A549 (cell line): ENCODE results near the gene ADGRA3. TPM values are rescaled to one million over a fixed set of nuclear protein-coding genes. Genes with fewer than 3 reads are reported as not detected.

Source experiments
- ATAC-seq, 2 experiments: fragments of 200-7000 bp in 1 of 2; fragments of >200 bp in 1 of 2; cut with Nextera tagmentation in 1 of 2; cut with Tn5 transposase in 1 of 2; 3 replicates each; pipeline versions ENCODE4 v1.8.0 to v1.9.1; 2018 to 2020; ENCODE audit warnings: mild to moderate bottlenecking in 1 of 2, moderate library complexity in 1 of 2
- CTCF ChIA-PET: fragments of 300-600 bp; sonication (Branson Sonifier 250); formaldehyde crosslinking; extraction: SDS; loops from one replicate; lab custom pipeline; 2021; ENCODE audit warnings: antibody characterized with exemption, inconsistent platforms; lab: Yijun Ruan, JAX
- POLR2A ChIA-PET: fragments of 350-600 bp; formaldehyde crosslinking; extraction: SDS; loops from one replicate; lab custom pipeline; 2021; ENCODE audit warnings: antibody characterized with exemption, inconsistent platforms; lab: Yijun Ruan, JAX
- DNase-seq, 2 experiments: peaks; one replicate each; pipeline versions ENCODE4 v3.0.0 to v3.0.0-alpha.2; 2011 to 2016; ENCODE audit warnings: low read depth in 1 of 2, low spot score in 1 of 2
- FAIRE-seq: peaks from 2 replicates; lab custom pipeline; 2011; peaks lifted over from hg19 to GRCh38; lab: Jason Lieb, UNC
- H3K27ac ChIP-seq, 2 experiments: fragments of >200 bp; sonication (Bioruptor Twin); formaldehyde crosslinking; 3 replicates each; pipeline ENCODE4 v1.5.1; 2016 to 2017
- H3K4me1 ChIP-seq: fragments of >200 bp; sonication (Bioruptor Twin); formaldehyde crosslinking; 3 replicates; pipeline ENCODE4 v1.6.1; 2016
- H3K4me2 ChIP-seq: fragments of >200 bp; sonication (Bioruptor Twin); formaldehyde crosslinking; 3 replicates; pipeline ENCODE4 v1.6.1; 2016
- H3K4me3 ChIP-seq: fragments of >200 bp; sonication (Bioruptor Twin); formaldehyde crosslinking; 3 replicates; pipeline ENCODE4 v1.5.1; 2016
- H3K9me3 ChIP-seq: fragments of >200 bp; sonication (Bioruptor Twin); formaldehyde crosslinking; 3 replicates; pipeline ENCODE4 v1.6.1; 2016
- CBX2 ChIP-seq: fragments of 200-600 bp; sonication (generic); IDR thresholded peaks from 2 replicates; pipeline ENCODE4 v1.6.1; 2016; ENCODE audit warnings: low read depth, mild to moderate bottlenecking, borderline replicate concordance
- CBX8 ChIP-seq: fragments of 200-600 bp; sonication (generic); IDR thresholded peaks from 2 replicates; pipeline ENCODE4 v1.6.1; 2016
- CEBPB ChIP-seq, 2 experiments: fragments of >200 bp in 1 of 2; sonication (Bioruptor Twin) in 1 of 2; formaldehyde crosslinking in 1 of 2; IDR thresholded peaks; 2 replicates each; pipeline ENCODE4 v1.6.1; 2012 to 2016
- EHMT2 ChIP-seq: fragments of 200-600 bp; sonication (generic); IDR thresholded peaks from 2 replicates; pipeline ENCODE4 v1.6.1; 2016; ENCODE audit warnings: antibody characterized with exemption, low read depth, mild to moderate bottlenecking, moderate library complexity
- ESRRA ChIP-seq: fragments of 150-350 bp; IDR thresholded peaks from 2 replicates; pipeline ENCODE4 v1.6.1; 2014; ENCODE audit warnings: mild to moderate bottlenecking, low read length, borderline replicate concordance
- FOSB ChIP-seq: fragments of 250-450 bp; sonication (Bioruptor Pico); IDR thresholded peaks from 2 replicates; pipeline ENCODE4 v1.5.0; 2020; ENCODE audit warnings: mild to moderate bottlenecking, moderate library complexity
- FOSL2 ChIP-seq, 2 experiments: fragments of 450-650 bp in 1 of 2; fragments of >200 bp in 1 of 2; sonication (Bioruptor Twin) in 1 of 2; formaldehyde crosslinking; IDR thresholded peaks; 2 replicates each; pipeline versions ENCODE4 v1.5.0 to v1.6.1; 2016 to 2020; ENCODE audit warnings: mild to moderate bottlenecking in 1 of 2, moderate library complexity in 1 of 2
- FOXS1 ChIP-seq: fragments of 250-450 bp; sonication (Bioruptor Pico); IDR thresholded peaks from 2 replicates; pipeline ENCODE4 v1.5.0; 2020; ENCODE audit warnings: mild to moderate bottlenecking, moderate library complexity
- HEYL ChIP-seq: fragments of 250-450 bp; sonication (Bioruptor Pico); IDR thresholded peaks from 2 replicates; pipeline ENCODE4 v1.8.0; 2021; ENCODE audit warnings: mild to moderate bottlenecking, moderate library complexity
- HOXB13 ChIP-seq: fragments of 250-450 bp; sonication (Bioruptor Pico); IDR thresholded peaks from 2 replicates; pipeline ENCODE4 v1.5.0; 2020; ENCODE audit warnings: low read depth, mild to moderate bottlenecking, moderate library complexity
- HOXB5 ChIP-seq: fragments of 250-450 bp; sonication (Bioruptor Pico); IDR thresholded peaks from 2 replicates; pipeline ENCODE4 v1.5.0; 2020; ENCODE audit warnings: mild to moderate bottlenecking, moderate library complexity
- JUNB ChIP-seq: fragments of >200 bp; sonication (Bioruptor Twin); formaldehyde crosslinking; IDR thresholded peaks from 2 replicates; pipeline ENCODE4 v1.6.1; 2016
- KDM1A ChIP-seq: fragments of 200-600 bp; sonication (generic); IDR thresholded peaks from 2 replicates; pipeline ENCODE4 v1.6.1; 2016; ENCODE audit warnings: low read depth, mild to moderate bottlenecking
- KDM5A ChIP-seq: fragments of 200-600 bp; sonication (generic); IDR thresholded peaks from 2 replicates; pipeline ENCODE4 v1.6.1; 2016; ENCODE audit warnings: antibody characterized with exemption, mild to moderate bottlenecking
- MAZ ChIP-seq: fragments of 150-350 bp; IDR thresholded peaks from 2 replicates; pipeline ENCODE4 v1.6.1; 2014; ENCODE audit warnings: antibody characterized with exemption, low read depth, low read length, borderline replicate concordance
- NR3C1 ChIP-seq: fragments of >200 bp; sonication (Bioruptor Twin); formaldehyde crosslinking; IDR thresholded peaks from 3 replicates; pipeline ENCODE4 v1.6.1; 2017
- POLR2A ChIP-seq: IDR thresholded peaks from 2 replicates; pipeline ENCODE4 v1.6.1; 2012; ENCODE audit warnings: mild to moderate bottlenecking, low read length
- SMC3 ChIP-seq: fragments of >200 bp; sonication (Bioruptor Twin); formaldehyde crosslinking; IDR thresholded peaks from 3 replicates; pipeline ENCODE4 v1.6.1; 2018; ENCODE audit warnings: inconsistent platforms
- SREBF2 ChIP-seq: fragments of 450-650 bp; IDR thresholded peaks from 2 replicates; pipeline ENCODE4 v1.6.1; 2014; ENCODE audit warnings: mild to moderate bottlenecking, moderate library complexity
- TFCP2L1 ChIP-seq: fragments of 250-450 bp; sonication (Bioruptor Pico); IDR thresholded peaks from 2 replicates; pipeline ENCODE4 v1.5.0; 2021; ENCODE audit warnings: mild to moderate bottlenecking
- TP53 ChIP-seq: fragments of 250-450 bp; sonication (Bioruptor Pico); IDR thresholded peaks from 2 replicates; pipeline ENCODE4 v1.5.0; 2021; ENCODE audit warnings: mild to moderate bottlenecking, moderate library complexity
- ZC3H11A ChIP-seq: fragments of 450-650 bp; IDR thresholded peaks from 2 replicates; pipeline ENCODE4 v1.6.1; 2014; ENCODE audit warnings: antibody characterized with exemption, mild to moderate bottlenecking
- ZNF302 ChIP-seq: fragments of 250-450 bp; sonication (Bioruptor Pico); IDR thresholded peaks from 2 replicates; pipeline ENCODE4 v1.9.0; 2021; ENCODE audit warnings: inconsistent platforms, mild to moderate bottlenecking, moderate library complexity
- WGBS: methylation state at CpG from one replicate; pipeline ENCODE4 v1.1.6; 2017; ENCODE audit errors: missing lambda C conversion rate; 5-methylcytosine and 5-hydroxymethylcytosine counted together
- polyA plus RNA-seq, 4 experiments: library from polyadenylated mRNA; depleted of rRNA in 3 of 4; stranded (reverse); fragments of >200 nt; fragmentation: RNase III in 1 of 4; extraction: RNeasy Plus Mini Kit Qiagen cat#74134 plus additional on column Dnase treatment in 1 of 4; gene quantifications; 2 replicates in 3 of 4; 3 replicates in 1 of 4; pipeline ENCODE4 v1.2.3, GENCODE V29; 2011 to 2017
- TF ChIP-seq, protein P1 (sequence below): fragments of 200-600 bp; sonication (generic); IDR thresholded peaks from 2 replicates; pipeline ENCODE4 v1.6.1; 2016; ENCODE audit warnings: antibody characterized with exemption, mild to moderate bottlenecking, moderate library complexity
- TF ChIP-seq, protein P2 (sequence below): fragments of 150-350 bp; IDR thresholded peaks from 2 replicates; pipeline ENCODE4 v1.6.1; 2014; ENCODE audit warnings: low read depth, mild to moderate bottlenecking, low read length
- TF ChIP-seq, protein P3 (sequence below): IDR thresholded peaks from 2 replicates; pipeline ENCODE4 v1.6.1; 2012; ENCODE audit warnings: low read depth, borderline replicate concordance
- TF ChIP-seq, protein P4 (sequence below): fragments of 450-650 bp; IDR thresholded peaks from 2 replicates; pipeline ENCODE4 v1.6.1; 2014; ENCODE audit warnings: antibody characterized with exemption
- TF ChIP-seq, protein P5 (sequence below): fragments of >200 bp; sonication (Bioruptor Twin); formaldehyde crosslinking; IDR thresholded peaks from 2 replicates; pipeline ENCODE4 v1.6.1; 2016

ADGRA3 gene
- polyA plus RNA-seq, 2 of the 4 experiments (the other 2 are of a cell fraction), result 18.2 to 20.0 TPM

DNA sequence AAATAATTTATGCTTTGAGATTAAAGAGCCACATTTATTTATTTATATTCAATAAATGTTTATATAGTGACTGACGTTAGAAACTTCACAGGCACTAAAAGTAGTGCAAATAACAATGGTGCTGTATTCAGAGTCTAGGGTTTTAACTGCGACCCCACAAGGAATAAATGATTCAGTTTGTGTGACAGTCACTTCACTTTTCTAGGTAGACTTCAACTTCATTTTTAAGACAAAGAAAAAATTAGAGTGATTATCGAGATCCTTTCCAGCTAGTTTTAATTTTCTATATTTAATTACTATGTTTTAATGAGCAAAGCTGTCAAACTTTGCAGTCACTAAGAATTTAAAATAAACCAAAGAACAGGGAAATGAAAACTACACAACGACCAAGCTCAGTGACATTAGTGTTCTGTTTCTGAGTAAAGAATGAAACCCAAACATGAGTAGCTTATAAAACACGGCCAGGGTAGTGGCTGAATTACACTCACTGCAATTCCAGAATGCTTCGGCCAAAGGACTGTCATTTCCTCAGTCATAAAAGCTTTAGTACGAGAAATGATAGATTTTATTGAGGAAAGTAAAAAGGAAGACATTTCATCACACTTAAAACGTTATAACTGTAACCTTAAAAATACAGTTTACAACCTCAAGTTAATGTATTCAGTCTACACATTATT, 38.6 kb downstream of the ADGRA3 start:
- TF ChIP-seq KDM1A (no peak), SREBF2 (no peak), HEYL (CRISPR knock-in tag) (no peak), MAZ (no peak), FOSB (CRISPR knock-in tag) (no peak), HOXB13 (CRISPR knock-in tag) (no peak), NR3C1 (no peak), CBX8 (no peak), FOXS1 (CRISPR knock-in tag) (no peak), JUNB (no peak), SMC3 (no peak), ZNF302 (no peak), ESRRA (no peak), CBX2 (no peak), HOXB5 (CRISPR knock-in tag) (no peak)
- TF ChIP-seq, protein P1, sequence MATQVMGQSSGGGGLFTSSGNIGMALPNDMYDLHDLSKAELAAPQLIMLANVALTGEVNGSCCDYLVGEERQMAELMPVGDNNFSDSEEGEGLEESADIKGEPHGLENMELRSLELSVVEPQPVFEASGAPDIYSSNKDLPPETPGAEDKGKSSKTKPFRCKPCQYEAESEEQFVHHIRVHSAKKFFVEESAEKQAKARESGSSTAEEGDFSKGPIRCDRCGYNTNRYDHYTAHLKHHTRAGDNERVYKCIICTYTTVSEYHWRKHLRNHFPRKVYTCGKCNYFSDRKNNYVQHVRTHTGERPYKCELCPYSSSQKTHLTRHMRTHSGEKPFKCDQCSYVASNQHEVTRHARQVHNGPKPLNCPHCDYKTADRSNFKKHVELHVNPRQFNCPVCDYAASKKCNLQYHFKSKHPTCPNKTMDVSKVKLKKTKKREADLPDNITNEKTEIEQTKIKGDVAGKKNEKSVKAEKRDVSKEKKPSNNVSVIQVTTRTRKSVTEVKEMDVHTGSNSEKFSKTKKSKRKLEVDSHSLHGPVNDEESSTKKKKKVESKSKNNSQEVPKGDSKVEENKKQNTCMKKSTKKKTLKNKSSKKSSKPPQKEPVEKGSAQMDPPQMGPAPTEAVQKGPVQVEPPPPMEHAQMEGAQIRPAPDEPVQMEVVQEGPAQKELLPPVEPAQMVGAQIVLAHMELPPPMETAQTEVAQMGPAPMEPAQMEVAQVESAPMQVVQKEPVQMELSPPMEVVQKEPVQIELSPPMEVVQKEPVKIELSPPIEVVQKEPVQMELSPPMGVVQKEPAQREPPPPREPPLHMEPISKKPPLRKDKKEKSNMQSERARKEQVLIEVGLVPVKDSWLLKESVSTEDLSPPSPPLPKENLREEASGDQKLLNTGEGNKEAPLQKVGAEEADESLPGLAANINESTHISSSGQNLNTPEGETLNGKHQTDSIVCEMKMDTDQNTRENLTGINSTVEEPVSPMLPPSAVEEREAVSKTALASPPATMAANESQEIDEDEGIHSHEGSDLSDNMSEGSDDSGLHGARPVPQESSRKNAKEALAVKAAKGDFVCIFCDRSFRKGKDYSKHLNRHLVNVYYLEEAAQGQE, result no peak
- TF ChIP-seq, protein P2, sequence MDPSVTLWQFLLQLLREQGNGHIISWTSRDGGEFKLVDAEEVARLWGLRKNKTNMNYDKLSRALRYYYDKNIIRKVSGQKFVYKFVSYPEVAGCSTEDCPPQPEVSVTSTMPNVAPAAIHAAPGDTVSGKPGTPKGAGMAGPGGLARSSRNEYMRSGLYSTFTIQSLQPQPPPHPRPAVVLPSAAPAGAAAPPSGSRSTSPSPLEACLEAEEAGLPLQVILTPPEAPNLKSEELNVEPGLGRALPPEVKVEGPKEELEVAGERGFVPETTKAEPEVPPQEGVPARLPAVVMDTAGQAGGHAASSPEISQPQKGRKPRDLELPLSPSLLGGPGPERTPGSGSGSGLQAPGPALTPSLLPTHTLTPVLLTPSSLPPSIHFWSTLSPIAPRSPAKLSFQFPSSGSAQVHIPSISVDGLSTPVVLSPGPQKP, result no peak
- TF ChIP-seq, protein P3, sequence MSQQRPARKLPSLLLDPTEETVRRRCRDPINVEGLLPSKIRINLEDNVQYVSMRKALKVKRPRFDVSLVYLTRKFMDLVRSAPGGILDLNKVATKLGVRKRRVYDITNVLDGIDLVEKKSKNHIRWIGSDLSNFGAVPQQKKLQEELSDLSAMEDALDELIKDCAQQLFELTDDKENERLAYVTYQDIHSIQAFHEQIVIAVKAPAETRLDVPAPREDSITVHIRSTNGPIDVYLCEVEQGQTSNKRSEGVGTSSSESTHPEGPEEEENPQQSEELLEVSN, result no peak
- peaks cover 9% of the 10 kb centered on the region; the same call in 2 of the 3 replicates for H3K4me1 ChIP-seq
- no peak for ATAC-seq
- H3K27ac ChIP-seq, result no peak overlapping the region
- H3K4me3 ChIP-seq, result no peak overlapping the region
- 80% methylated on average over 8 of the region's 8 CpGs for WGBS
- no peaks in the 10 kb centered on the region for H3K9me3 ChIP-seq
- H3K4me2 ChIP-seq, result no peak overlapping the region
- no peak for DNase-seq
- POLR2A ChIA-PET, result no interaction called here
- no peak for FAIRE-seq
- CTCF ChIA-PET, result interaction anchor here (1.1 kb wide), 1 partner anchor 13 kb away, joined by 3 read pairs; no protein-coding TSS in a partner anchor

DNA sequence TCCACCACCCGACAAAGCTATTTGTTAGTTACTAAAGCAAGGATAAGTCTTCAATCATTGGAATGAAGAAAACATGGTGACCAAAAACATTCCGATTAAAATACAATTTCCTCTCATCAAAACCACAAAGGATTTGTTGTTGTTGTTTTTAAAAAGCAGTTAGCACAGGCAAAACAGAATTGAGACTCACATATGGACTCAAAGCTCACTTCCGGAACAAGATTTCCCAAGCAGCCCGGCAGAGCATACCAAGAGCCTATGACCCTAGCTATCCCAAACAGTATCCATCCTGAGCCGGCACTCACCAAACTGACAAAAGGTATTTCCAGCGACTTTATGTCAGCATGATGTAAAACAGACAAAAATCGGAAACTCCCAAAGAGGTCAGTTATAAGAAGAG, 39.9 kb downstream of the ADGRA3 start:
- ChIA-PET CTCF (no interaction called here), POLR2A (no interaction called here)
- H3K9me3 ChIP-seq, result no peaks in the 10 kb centered on the region
- H3K4me1 ChIP-seq, result peaks cover 9% of the 10 kb centered on the region; the same call in 2 of the 3 replicates
- DNase-seq (no peak), ATAC-seq (no peak), FAIRE-seq (no peak)
- H3K4me3 ChIP-seq, result no peak overlapping the region
- 88% methylated on average over 7 of the region's 7 CpGs for WGBS
- H3K4me2 ChIP-seq, result no peak overlapping the region
- no peak overlapping the region for H3K27ac ChIP-seq
- TF ChIP-seq FOSL2 (IDR thresholded peaks at IDR 0.05) (no peak), FOSL2 (CRISPR knock-in tag; IDR thresholded peaks at IDR 0.05) (no peak), KDM5A (no peak), EHMT2 (no peak), ZC3H11A (no peak), ESRRA (no peak), TP53 (CRISPR knock-in tag) (no peak), SREBF2 (no peak), POLR2A (no peak), TFCP2L1 (CRISPR knock-in tag) (no peak), CEBPB (IDR thresholded peaks at IDR 0.05) (no peak), JUNB (no peak)
- TF ChIP-seq, protein P4, sequence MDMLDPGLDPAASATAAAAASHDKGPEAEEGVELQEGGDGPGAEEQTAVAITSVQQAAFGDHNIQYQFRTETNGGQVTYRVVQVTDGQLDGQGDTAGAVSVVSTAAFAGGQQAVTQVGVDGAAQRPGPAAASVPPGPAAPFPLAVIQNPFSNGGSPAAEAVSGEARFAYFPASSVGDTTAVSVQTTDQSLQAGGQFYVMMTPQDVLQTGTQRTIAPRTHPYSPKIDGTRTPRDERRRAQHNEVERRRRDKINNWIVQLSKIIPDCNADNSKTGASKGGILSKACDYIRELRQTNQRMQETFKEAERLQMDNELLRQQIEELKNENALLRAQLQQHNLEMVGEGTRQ, result no peak
- TF ChIP-seq, protein P5, sequence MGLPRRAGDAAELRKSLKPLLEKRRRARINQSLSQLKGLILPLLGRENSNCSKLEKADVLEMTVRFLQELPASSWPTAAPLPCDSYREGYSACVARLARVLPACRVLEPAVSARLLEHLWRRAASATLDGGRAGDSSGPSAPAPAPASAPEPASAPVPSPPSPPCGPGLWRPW, result no peak
- TF ChIP-seq, protein P1, result no peak
